GM21529 (cell line): ENCODE results near the gene CROCC2.

Source experiments
- ATAC-seq: cut with Tn5 transposase; IDR thresholded peaks from one replicate; pipeline ENCODE4 v1.9.1; 2021; ENCODE audit not compliant: unreplicated experiment

CROCC2 gene

DNA sequence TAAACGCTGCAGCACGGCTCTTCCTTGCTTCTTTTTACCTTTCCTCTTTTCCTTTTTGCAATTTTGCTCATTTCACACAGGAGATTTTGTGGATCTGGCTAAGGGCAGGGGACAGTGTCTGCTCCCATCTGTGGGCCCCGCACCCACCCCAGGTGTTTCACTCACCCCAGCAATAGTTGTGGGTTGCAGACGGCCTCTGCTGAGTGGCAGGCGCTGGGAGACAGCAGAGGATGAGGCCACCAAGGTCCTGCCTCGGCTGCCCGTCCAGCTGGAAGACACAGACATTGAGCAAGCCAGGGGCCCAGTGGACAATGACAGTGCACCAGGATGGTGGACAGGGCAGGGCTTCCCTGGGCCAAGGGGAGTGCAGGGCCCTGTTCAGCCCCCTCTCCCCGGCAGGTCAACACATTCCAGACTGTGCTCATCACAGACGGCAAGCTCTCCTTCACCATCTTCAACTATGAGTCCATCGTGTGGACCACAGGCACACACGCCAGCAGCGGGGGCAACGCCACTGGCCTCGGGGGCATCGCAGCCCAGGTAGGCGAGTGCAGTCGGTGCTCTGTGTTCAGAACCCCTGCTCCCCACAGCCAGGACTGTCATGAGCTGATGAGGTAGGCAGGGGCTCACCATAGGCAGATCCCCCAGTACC is 127.3 kb downstream of the CROCC2 start:
- no peak for ATAC-seq

- ATAC-seq: no peak
Observed at GRCh38 chr2:241033994-241034393, 127.9 kb downstream of the CROCC2 start.

- ATAC-seq: no peak
Observed at GRCh38 chr2:241034490-241035141, 128.5 kb downstream of the CROCC2 start.

DNA sequence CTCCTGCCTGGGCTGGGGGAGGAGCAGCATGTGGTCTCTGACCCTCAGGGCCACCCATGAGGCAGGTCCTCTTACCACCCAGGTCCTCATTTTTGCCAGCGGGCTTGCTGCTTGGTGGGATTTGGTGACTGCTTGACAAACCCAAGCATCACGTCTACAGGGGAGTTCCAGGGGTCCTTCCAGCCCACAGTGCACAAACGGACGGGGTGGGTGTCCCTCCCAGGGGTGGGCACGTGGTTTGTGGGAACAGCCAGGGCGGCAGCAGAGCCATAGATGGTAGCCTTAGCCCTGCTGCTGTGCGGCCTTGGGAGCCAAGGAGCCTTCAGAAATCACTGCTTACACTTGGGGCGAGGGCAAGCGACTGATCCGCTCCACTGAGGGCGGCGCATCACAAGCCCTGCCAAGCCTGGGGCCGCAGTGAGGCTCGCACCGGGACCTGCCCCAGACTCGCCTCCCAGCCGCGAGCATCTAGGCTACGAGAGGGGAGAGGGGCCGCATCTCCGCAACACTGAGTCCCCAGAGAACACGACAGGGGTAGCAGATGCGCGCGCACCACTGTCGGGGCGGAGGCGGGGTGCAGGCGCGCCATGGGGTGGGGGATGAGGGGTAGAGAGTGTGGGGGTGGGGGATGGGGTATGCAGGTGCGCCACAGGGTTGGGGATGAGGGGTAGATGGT is 129.1 kb downstream of the CROCC2 start:
- no peak for ATAC-seq

GRCh38 chr2:241035818-241036396 is 129.8 kb downstream of the CROCC2 start:
- ATAC-seq: no peak

GRCh38 chr2:241036397-241036963 is 130.3 kb downstream of the CROCC2 start:
- peak; percentile 73 for ATAC-seq

DNA sequence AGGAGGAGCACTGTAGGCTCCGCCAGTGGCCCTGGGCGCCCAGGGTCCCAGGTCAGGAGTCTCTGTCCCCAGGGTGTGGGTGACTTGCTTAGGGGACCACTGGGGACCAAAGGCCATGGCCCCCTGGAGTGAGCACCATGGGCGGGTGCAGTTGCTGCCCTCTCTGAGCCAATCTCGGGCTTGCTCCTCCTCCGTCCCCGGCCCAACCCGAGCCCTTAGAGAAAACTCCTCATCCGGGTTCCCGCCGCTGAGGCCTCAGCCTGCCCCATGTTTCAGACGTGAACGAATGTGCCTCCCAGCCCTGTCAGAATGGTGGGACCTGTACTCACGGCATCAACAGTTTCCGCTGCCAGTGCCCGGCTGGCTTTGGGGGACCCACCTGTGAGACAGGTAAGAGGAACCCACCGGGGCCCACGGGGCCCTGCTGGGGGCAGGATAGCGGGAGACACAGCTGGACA is 130.9 kb downstream of the CROCC2 start:
- ATAC-seq: peak; percentile 46

DNA sequence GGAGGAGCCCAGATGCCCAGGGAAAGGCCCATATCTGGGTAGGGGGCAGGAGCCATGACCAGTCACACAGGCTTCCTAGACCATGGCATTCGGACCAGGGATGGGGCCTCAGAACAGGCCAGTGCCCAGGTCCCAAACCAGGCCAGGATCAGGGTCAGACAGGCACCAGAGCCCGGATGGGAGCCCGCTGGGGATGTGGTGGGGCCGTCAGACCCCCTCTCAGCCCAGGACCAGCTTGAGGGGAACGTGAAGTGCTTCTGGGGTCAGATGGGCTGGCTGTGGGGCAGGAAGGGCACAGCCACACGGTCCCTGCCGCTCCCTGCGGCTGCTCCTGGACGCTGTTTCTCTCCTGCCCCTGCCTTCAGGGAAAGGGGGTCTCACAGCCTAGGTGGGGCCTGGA is 131.4 kb downstream of the CROCC2 start:
- ATAC-seq: no peak

DNA sequence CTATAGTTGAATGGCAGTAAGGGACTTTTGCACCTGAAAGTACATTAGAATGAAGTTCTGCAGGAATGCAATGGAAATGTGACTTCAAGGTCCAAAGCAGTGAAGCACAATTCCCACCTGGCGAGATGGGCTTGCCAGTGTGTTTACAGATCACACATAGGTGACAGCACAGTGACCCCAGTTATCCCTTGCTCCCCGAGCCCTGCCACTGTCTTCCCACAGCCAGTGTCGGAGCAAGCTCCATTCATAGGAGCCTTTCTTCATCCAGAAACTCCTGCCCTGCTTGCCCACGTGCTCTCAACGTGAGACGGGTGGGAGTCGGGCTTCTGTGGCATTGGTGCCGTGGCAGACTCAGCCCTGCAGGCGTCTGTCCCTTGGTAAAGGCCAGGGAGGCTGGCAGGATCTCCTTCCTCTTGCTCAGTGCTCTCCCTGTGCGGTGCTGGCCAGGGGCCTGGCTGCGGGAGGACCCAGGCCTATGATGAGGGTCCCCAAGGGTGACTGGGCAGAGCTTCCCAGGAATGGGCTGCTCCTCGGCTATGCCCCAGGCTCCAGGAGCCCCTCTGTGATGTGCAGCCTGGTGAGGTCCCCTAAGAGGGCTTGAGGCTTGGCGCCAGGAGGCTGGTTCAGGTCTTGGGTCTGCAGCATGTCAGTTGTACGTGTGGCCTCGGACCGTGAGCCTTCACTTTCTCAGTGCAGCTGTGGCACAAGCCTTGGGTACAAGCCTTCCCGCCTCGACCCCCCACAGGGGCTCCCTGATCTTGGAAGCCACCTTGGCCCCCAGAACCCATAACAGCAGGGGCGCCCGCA is 132.4 kb downstream of the CROCC2 start:
- no peak for ATAC-seq

GRCh38 chr2:241039416-241039815 is 133.3 kb downstream of the CROCC2 start:
- ATAC-seq: no peak

- ATAC-seq: no peak
Observed at GRCh38 chr2:241040081-241040803, 134.1 kb downstream of the CROCC2 start.

DNA sequence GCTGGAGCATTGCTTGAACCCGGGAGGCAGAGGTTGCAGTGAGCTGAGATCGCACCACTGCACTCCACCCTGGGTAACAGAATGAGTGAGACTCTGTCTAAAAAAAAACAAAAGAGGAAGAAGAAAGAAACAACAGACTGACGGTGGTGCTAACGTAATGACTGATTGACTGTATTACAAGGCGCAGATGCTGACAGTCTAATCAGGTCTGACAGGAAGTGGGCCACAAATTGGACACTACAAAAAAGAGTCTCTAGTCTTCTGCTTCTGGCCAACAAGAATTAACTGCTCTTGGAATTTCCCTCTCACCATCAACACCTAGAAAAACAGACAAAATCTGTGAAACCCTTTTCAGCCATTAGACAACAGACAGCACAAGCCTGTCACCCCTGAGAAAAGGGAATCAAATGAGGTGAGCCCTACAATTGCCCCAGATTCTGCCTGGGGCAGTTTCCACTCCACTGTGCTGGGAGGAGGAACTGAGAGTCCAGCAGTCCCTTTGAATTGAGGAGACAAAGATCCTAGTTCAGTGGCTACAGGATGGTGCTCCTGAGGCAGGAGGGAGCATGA is 135.5 kb downstream of the CROCC2 start:
- peak; percentile 62 for ATAC-seq
